ENCODE results near the gene IRGQ. TPM values are rescaled to one million over a fixed set of nuclear protein-coding genes. Genes with fewer than 3 reads are reported as not detected.
A peak's percentile ranks its signal among the peaks of the same experiment; 100 is the strongest.

Gene IRGQ
- total RNA-seq, 1 experiment from 2014 or later: 26.5 TPM

DNA sequence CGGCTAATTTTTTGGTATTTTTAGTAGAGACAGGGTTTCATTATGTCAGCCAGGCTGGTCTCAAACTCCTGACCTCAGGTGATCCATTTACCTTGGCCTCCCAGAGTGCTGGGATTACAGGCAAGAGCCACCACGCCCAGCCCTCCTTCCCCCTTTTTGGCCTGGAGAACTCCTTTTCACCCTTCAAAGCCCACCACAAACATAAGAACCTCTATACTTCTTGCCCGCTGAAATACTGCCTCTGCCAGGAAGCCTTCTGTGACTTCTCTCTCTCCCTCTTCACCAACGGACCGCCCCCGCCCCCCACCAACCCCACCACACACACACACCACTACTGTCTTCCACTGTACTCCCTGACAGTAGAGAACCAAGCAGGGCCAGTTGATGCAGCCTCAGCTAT lies 21.0 kb upstream of the IRGQ start:
- intact Hi-C loops (cut with micrococcal nuclease): no loop called here
- no peaks in the 10 kb centered on the region for H3K27me3 Mint-ChIP-seq (ENCODE audit: insufficient read depth, unreplicated experiment)
- H3K4me3 Mint-ChIP-seq (ENCODE audit: unreplicated experiment): no peak overlapping the region
- peaks cover 7% of the 10 kb centered on the region for H3K4me1 Mint-ChIP-seq (ENCODE audit: insufficient read depth, unreplicated experiment)
- TF ChIP-seq CTCF (IDR thresholded peaks at IDR 0.05; ENCODE audit: unreplicated experiment): no peak
- H3K27ac Mint-ChIP-seq (ENCODE audit: low read depth, unreplicated experiment): no peak overlapping the region
- ChIA-PET POLR2A (interaction anchor here (1.0 kb wide), 1 partner anchor 9 kb away, joined by 5 read pairs; no protein-coding TSS in a partner anchor), CTCF (interaction anchor here (0.7 kb wide), 1 partner anchor 36 kb away, joined by 3 read pairs; no protein-coding TSS in a partner anchor)
- no peaks in the 10 kb centered on the region for H3K9me3 Mint-ChIP-seq (ENCODE audit: unreplicated experiment)
- BruUV-seq (replicated peaks): no TSS peak
- H3K36me3 Mint-ChIP-seq (ENCODE audit: insufficient read depth, unreplicated experiment): peaks cover 7% of the 10 kb centered on the region
- no peak for DNase-seq (ENCODE audit: unreplicated experiment)

- H3K9me3 Mint-ChIP-seq (ENCODE audit: unreplicated experiment): no peaks in the 10 kb centered on the region
- intact Hi-C loops (cut with micrococcal nuclease): no loop called here
- peaks cover 7% of the 10 kb centered on the region for H3K4me1 Mint-ChIP-seq (ENCODE audit: insufficient read depth, unreplicated experiment)
- no peak overlapping the region for H3K27ac Mint-ChIP-seq (ENCODE audit: low read depth, unreplicated experiment)
- no peak overlapping the region for H3K4me3 Mint-ChIP-seq (ENCODE audit: unreplicated experiment)
- H3K36me3 Mint-ChIP-seq (ENCODE audit: insufficient read depth, unreplicated experiment): peaks cover 7% of the 10 kb centered on the region
- CTCF ChIA-PET: interaction anchor here (1.1 kb wide), 1 partner anchor 52 kb away, joined by 4 read pairs; no protein-coding TSS in a partner anchor
- POLR2A ChIA-PET: no interaction called here
- H3K27me3 Mint-ChIP-seq (ENCODE audit: insufficient read depth, unreplicated experiment): no peaks in the 10 kb centered on the region
- no peak for TF ChIP-seq CTCF (IDR thresholded peaks at IDR 0.05; ENCODE audit: unreplicated experiment)
- no TSS peak for BruUV-seq (replicated peaks)
- DNase-seq (ENCODE audit: unreplicated experiment): no peak
Observed at GRCh38 chr19:43616306-43616705, 20.4 kb upstream of the IRGQ start.

DNA sequence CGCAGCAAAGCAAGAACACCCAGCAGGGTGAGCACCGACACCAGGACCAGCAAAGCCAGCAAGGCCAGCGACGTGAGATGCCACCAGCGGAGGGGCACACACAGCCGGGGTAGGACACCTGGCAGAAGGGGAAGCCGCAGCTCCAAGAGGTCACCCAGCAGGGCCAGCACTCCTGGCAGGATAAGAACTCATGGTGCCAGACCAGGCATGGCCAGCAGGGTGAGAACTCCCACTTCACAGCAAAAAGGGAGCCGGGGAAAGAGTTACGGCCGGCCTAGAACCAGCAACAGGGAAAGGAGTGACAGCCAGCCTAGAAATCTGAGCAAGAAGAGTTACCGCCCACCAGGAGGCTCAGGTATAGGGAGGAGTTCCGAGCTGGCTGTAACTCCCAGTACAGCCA lies 16.4 kb upstream of the IRGQ start:
- no peak for DNase-seq (ENCODE audit: unreplicated experiment)
- POLR2A ChIA-PET: interaction anchor here (0.6 kb wide), 1 partner anchor 522 kb away, joined by 3 read pairs; no protein-coding TSS in a partner anchor
- Mint-ChIP-seq H3K9me3 (ENCODE audit: unreplicated experiment) (no peaks in the 10 kb centered on the region), H3K36me3 (ENCODE audit: insufficient read depth, unreplicated experiment) (peaks cover 7% of the 10 kb centered on the region), H3K27me3 (ENCODE audit: insufficient read depth, unreplicated experiment) (no peaks in the 10 kb centered on the region), H3K27ac (ENCODE audit: low read depth, unreplicated experiment) (peak overlapping the region; percentile 77), H3K4me3 (ENCODE audit: unreplicated experiment) (no peak overlapping the region), H3K4me1 (ENCODE audit: insufficient read depth, unreplicated experiment) (peaks cover 2% of the 10 kb centered on the region)
- CTCF ChIA-PET: no interaction called here
- intact Hi-C loops (cut with micrococcal nuclease): no loop called here
- no TSS peak for BruUV-seq (replicated peaks)
- no peak for TF ChIP-seq CTCF (IDR thresholded peaks at IDR 0.05; ENCODE audit: unreplicated experiment)

GRCh38 chr19:43611788-43612187 lies 15.9 kb upstream of the IRGQ start, which contains the start of gene SRRM5:
Gene SRRM5 (plus strand): TSS chr19:43612088. CDS start chr19:43612122, 34 bp downstream.
- Mint-ChIP-seq H3K36me3 (ENCODE audit: insufficient read depth, unreplicated experiment) (peaks cover 7% of the 10 kb centered on the region), H3K27ac (ENCODE audit: low read depth, unreplicated experiment) (peak within 1 kb of the TSS; percentile 81), H3K4me3 (ENCODE audit: unreplicated experiment) (no peak within 1 kb of the TSS), H3K9me3 (ENCODE audit: unreplicated experiment) (no peaks in the 10 kb centered on the region), H3K4me1 (ENCODE audit: insufficient read depth, unreplicated experiment) (peaks cover 7% of the 10 kb centered on the region), H3K27me3 (ENCODE audit: insufficient read depth, unreplicated experiment) (no peaks in the 10 kb centered on the region)
- CTCF ChIA-PET: no interaction called here
- TF ChIP-seq CTCF (IDR thresholded peaks at IDR 0.05; ENCODE audit: unreplicated experiment): no peak
- BruUV-seq (replicated peaks): no TSS peak
- intact Hi-C loops (cut with micrococcal nuclease): no loop called here
- DNase-seq (ENCODE audit: unreplicated experiment): no peak
- POLR2A ChIA-PET: no interaction called here
